ENCODE data around the gene RIMKLB.

- no peak for TF ChIP-seq POU6F1 (CRISPR knock-in tag; IDR thresholded peaks at IDR 0.05; ENCODE audit: borderline replicate concordance, low read depth)
- no peak for TF ChIP-seq ZNF565 (CRISPR knock-in tag; conservative IDR thresholded peaks at IDR 0.05; ENCODE audit: low read depth)
- no peak for TF ChIP-seq BACH2 (CRISPR knock-in tag; IDR thresholded peaks at IDR 0.05; ENCODE audit: borderline replicate concordance)
- no peak for TF ChIP-seq ARNTL (CRISPR knock-in tag; IDR thresholded peaks at IDR 0.05; ENCODE audit: borderline replicate concordance, low read depth)
- no peak for TF ChIP-seq TOX (CRISPR knock-in tag; IDR thresholded peaks at IDR 0.05; ENCODE audit: borderline replicate concordance)
- no peak for TF ChIP-seq RARB (CRISPR knock-in tag; IDR thresholded peaks at IDR 0.05)
- no peak for TF ChIP-seq ZFP3 (CRISPR knock-in tag; IDR thresholded peaks at IDR 0.05)
- no peak for TF ChIP-seq CSDC2 (CRISPR knock-in tag; IDR thresholded peaks at IDR 0.05)
- TF ChIP-seq CREB5 (CRISPR knock-in tag; IDR thresholded peaks at IDR 0.05; ENCODE audit: low read depth), result no peak
- TF ChIP-seq OSR1 (CRISPR knock-in tag; IDR thresholded peaks at IDR 0.05), result no peak
Measured at GRCh38 chr12:8781381-8782127, 83.8 kb downstream of the RIMKLB start.
